DOHH2 (cell line): ENCODE data around the gene NPIPB8.
"Not testable (repeated sequence)": the region's sequence is repeated elsewhere in the genome, so short reads cannot be mapped to it uniquely, and the experiment has no call there.

Source experiments
- EZH2phosphoT487 ChIP-seq: fragments of 200-600 bp; sonication (generic); IDR thresholded peaks from 2 replicates; pipeline ENCODE4 v1.6.1; 2017; ENCODE audit warnings: borderline replicate concordance, mild to moderate bottlenecking, antibody characterized with exemption, low read length, moderate library complexity, mixed read lengths
- TF ChIP-seq, protein P1 (sequence below): fragments of 200-600 bp; sonication (generic); IDR thresholded peaks from one replicate; pipeline ENCODE4 v1.5.1; 2014; ENCODE audit warnings: antibody characterized with exemption, mild to moderate bottlenecking, low read depth, low read length; ENCODE audit not compliant: poor library complexity, severe bottlenecking

DNA sequence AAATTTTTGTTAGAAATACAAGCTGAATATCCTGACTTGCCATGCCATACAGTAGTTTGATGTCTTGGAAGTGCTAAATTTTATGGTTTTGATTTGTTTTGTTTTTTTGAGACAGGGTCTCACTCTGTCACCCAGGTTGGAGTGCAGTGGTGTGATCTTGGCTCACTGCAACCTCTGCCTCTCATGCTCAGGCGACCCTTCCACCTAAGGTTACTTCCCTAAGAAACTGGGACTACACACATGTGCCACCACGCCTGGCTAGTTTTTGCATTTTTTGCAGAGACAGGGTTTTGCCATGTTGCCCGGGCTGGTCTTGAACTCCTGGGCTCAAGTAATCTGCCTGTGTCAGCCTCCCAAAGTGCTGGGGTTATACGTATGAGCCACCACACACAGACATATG is 53.9 kb downstream of the NPIPB8 start:
- TF ChIP-seq, protein P1, sequence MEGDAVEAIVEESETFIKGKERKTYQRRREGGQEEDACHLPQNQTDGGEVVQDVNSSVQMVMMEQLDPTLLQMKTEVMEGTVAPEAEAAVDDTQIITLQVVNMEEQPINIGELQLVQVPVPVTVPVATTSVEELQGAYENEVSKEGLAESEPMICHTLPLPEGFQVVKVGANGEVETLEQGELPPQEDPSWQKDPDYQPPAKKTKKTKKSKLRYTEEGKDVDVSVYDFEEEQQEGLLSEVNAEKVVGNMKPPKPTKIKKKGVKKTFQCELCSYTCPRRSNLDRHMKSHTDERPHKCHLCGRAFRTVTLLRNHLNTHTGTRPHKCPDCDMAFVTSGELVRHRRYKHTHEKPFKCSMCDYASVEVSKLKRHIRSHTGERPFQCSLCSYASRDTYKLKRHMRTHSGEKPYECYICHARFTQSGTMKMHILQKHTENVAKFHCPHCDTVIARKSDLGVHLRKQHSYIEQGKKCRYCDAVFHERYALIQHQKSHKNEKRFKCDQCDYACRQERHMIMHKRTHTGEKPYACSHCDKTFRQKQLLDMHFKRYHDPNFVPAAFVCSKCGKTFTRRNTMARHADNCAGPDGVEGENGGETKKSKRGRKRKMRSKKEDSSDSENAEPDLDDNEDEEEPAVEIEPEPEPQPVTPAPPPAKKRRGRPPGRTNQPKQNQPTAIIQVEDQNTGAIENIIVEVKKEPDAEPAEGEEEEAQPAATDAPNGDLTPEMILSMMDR: not testable (repeated sequence)
- TF ChIP-seq EZH2phosphoT487: not testable (repeated sequence)
